CD4-positive, alpha-beta T cell (primary cell): ENCODE measurements around the gene FFAR1. TPM values are rescaled to one million over a fixed set of nuclear protein-coding genes. Genes with fewer than 3 reads are reported as not detected.

Source experiments
- ATAC-seq: fragments of 200-7000 bp; cut with Tn5 transposase; one replicate; pipeline ENCODE4 v1.10.0; 2022; ENCODE audit warnings: mild to moderate bottlenecking; ENCODE audit not compliant: poor library complexity
- CTCF ChIA-PET: fragments of 350-600 bp; sonication (Branson Sonifier 250); formaldehyde crosslinking; loops from one replicate; lab custom pipeline; 2021; ENCODE audit warnings: antibody characterized with exemption, inconsistent platforms; lab: Charles Lee
- POLR2A ChIA-PET: fragments of 350-600 bp; sonication (Branson Sonifier 250); formaldehyde crosslinking; loops from one replicate; lab custom pipeline; 2021; ENCODE audit warnings: antibody characterized with exemption, inconsistent platforms; lab: Charles Lee
- DNase-seq, 14 experiments: peaks; one replicate each; pipeline ENCODE4 v3.0.0-alpha.2; 2013 to 2020; ENCODE audit warnings: mixed read lengths in 2 of 14
- H3K27ac ChIP-seq, 2 donors: one replicate each; pipeline versions ENCODE4 v1.5.1 to v1.7.0; 2013; ENCODE audit warnings: low read length in 2 of 2, low read depth in 1 of 2, mild to moderate bottlenecking in 1 of 2
- H3K27me3 ChIP-seq, 2 experiments: 1 replicate in 1 of 2; 2 replicates in 1 of 2; pipeline versions ENCODE4 v1.6.1 to v1.7.0; 2013; ENCODE audit warnings: low read length in 2 of 2, control low read depth in 1 of 2, mild to moderate bottlenecking in 1 of 2, moderate library complexity in 1 of 2; ENCODE audit not compliant: insufficient read depth in 2 of 2, control insufficient read depth in 1 of 2
- H3K36me3 ChIP-seq: one replicate; pipeline ENCODE4 v1.6.1; 2013; ENCODE audit warnings: low read length, control low read depth; ENCODE audit not compliant: insufficient read depth
- H3K4me1 ChIP-seq: one replicate; pipeline ENCODE4 v1.6.1; 2013; ENCODE audit warnings: low read length, control low read depth; ENCODE audit not compliant: insufficient read depth
- H3K4me3 ChIP-seq: one replicate; pipeline ENCODE4 v1.5.1; 2013; ENCODE audit warnings: mild to moderate bottlenecking, low read length, moderate library complexity
- H3K9me3 ChIP-seq, 2 experiments: 1 replicate in 1 of 2; 2 replicates in 1 of 2; pipeline versions ENCODE4 v1.6.1 to v1.7.0; 2013; ENCODE audit warnings: low read length in 2 of 2, mild to moderate bottlenecking in 2 of 2, control low read depth in 1 of 2, moderate library complexity in 1 of 2; ENCODE audit not compliant: control insufficient read depth in 1 of 2, insufficient read depth in 1 of 2
- H3K27ac Mint-ChIP-seq: one replicate; pipeline ENCODE4 v1.8.0; 2020; ENCODE audit warnings: mixed read lengths
- H3K27me3 Mint-ChIP-seq: one replicate; pipeline ENCODE4 v1.8.0; 2021; ENCODE audit warnings: mixed read lengths
- H3K36me3 Mint-ChIP-seq: one replicate; pipeline ENCODE4 v1.8.0; 2021; ENCODE audit warnings: low read depth, mixed read lengths
- H3K4me1 Mint-ChIP-seq: one replicate; pipeline ENCODE4 v1.8.0; 2021; ENCODE audit warnings: low read depth, mixed read lengths
- H3K4me3 Mint-ChIP-seq: one replicate; pipeline ENCODE4 v1.8.0; 2020; ENCODE audit warnings: mild to moderate bottlenecking, mixed read lengths
- H3K9me3 Mint-ChIP-seq: one replicate; pipeline ENCODE4 v1.8.0; 2020; ENCODE audit warnings: mixed read lengths
- CTCF ChIP-seq: fragments of 200-600 bp; IDR thresholded peaks from one replicate; pipeline ENCODE4 v1.8.0; 2022; ENCODE audit warnings: antibody characterized with exemption, mild to moderate bottlenecking
- intact Hi-C, 2 experiments: fragments of 100-400 bp; cut with DNase I in 1 of 2; cut with micrococcal nuclease in 1 of 2; formaldehyde crosslinking; loops; one replicate each; pipeline versions ENCODE4 v1.15.1 to v1.9.0; 2023 to 2025; cut with DNase I, micrococcal nuclease
- total RNA-seq, 174 experiments: library from RNA in 2 of 174; stranded (reverse) in 2 of 174; gene quantifications; one replicate each; pipeline ENCODE4 v1.2.3 and lab custom pipeline; 2021 to 2026

The FFAR1 gene
- total RNA-seq, 2 experiments from 2014 or later: not detected

- Histone ChIP-seq H3K4me1 (peaks cover 37% of the 10 kb centered on the region), H3K27ac (no peak overlapping the region), H3K27me3 (peaks cover 0 to 2% of the 10 kb centered on the region in 2 experiments), H3K9me3 (peaks cover 0 to 3% of the 10 kb centered on the region in 2 experiments), H3K36me3 (no peaks in the 10 kb centered on the region), H3K4me3 (no peak overlapping the region)
- TF ChIP-seq CTCF: no peak
- ChIA-PET POLR2A (no interaction called here), CTCF (interaction anchor here (0.6 kb wide), 1 partner anchor 1710 kb away, joined by 4 read pairs; no protein-coding TSS in a partner anchor)
- intact Hi-C loops: no loop called here
- Mint-ChIP-seq H3K4me3 (no peak overlapping the region), H3K36me3 (no peaks in the 10 kb centered on the region), H3K9me3 (no peaks in the 10 kb centered on the region), H3K27ac (no peak overlapping the region), H3K4me1 (peaks cover 31% of the 10 kb centered on the region), H3K27me3 (peaks cover 14% of the 10 kb centered on the region)
- DNase-seq (peak in 1 of 14 experiments; percentile 22), ATAC-seq (no peak)
These were observed 1.4 kb downstream of the FFAR1 start for GRCh38 chr19:35348911-35349611.

GRCh38 chr19:35349614-35350521 is 2.2 kb downstream of the FFAR1 start:
- no peak for ATAC-seq
- Histone ChIP-seq H3K36me3 (no peaks in the 10 kb centered on the region), H3K4me1 (peaks cover 37% of the 10 kb centered on the region), H3K27ac (no peak overlapping the region), H3K9me3 (peaks cover 0 to 3% of the 10 kb centered on the region in 2 experiments), H3K4me3 (no peak overlapping the region), H3K27me3 (peaks cover 0 to 2% of the 10 kb centered on the region in 2 experiments)
- Mint-ChIP-seq H3K4me1 (peaks cover 31% of the 10 kb centered on the region), H3K27me3 (peaks cover 14% of the 10 kb centered on the region), H3K27ac (no peak overlapping the region), H3K9me3 (no peaks in the 10 kb centered on the region), H3K36me3 (no peaks in the 10 kb centered on the region), H3K4me3 (no peak overlapping the region)
- intact Hi-C loops: loop anchor here in 1 of 2 experiments (5.0 kb wide), 1 partner anchor 242 kb away; no protein-coding TSS in a partner anchor
- DNase-seq: peak in 2 of 14 experiments; percentile 8 to 27
- ChIA-PET POLR2A (no interaction called here), CTCF (interaction anchor here (0.6 to 1.0 kb wide), 2 partner anchors 113 to 1711 kb away, joined by 3 to 4 read pairs; no protein-coding TSS in a partner anchor)
- no peak for TF ChIP-seq CTCF

- no peak for TF ChIP-seq CTCF
- Mint-ChIP-seq H3K27me3 (peaks cover 14% of the 10 kb centered on the region), H3K9me3 (no peaks in the 10 kb centered on the region), H3K36me3 (no peaks in the 10 kb centered on the region), H3K4me1 (peaks cover 31% of the 10 kb centered on the region), H3K27ac (no peak overlapping the region), H3K4me3 (no peak overlapping the region)
- Histone ChIP-seq H3K36me3 (no peaks in the 10 kb centered on the region), H3K4me1 (peaks cover 37% of the 10 kb centered on the region), H3K27me3 (peaks cover 0 to 1% of the 10 kb centered on the region in 2 experiments), H3K27ac (no peak overlapping the region), H3K9me3 (peaks cover 0 to 3% of the 10 kb centered on the region in 2 experiments), H3K4me3 (no peak overlapping the region)
- DNase-seq (peak in 1 of 14 experiments; percentile 26), ATAC-seq (no peak)
- CTCF ChIA-PET: interaction anchor here (1.0 kb wide), 1 partner anchor 113 kb away, joined by 3 read pairs; no protein-coding TSS in a partner anchor
- POLR2A ChIA-PET: no interaction called here
- intact Hi-C loops: loop anchor here in 1 of 2 experiments (5.0 kb wide), 1 partner anchor 242 kb away; no protein-coding TSS in a partner anchor
These were observed 2.9 kb downstream of the FFAR1 start for GRCh38 chr19:35350591-35350990.
